Colonic mucosa (tissue), 4 donors: ENCODE results near the gene KIF16B. TPM values are rescaled to one million over a fixed set of nuclear protein-coding genes. Genes with fewer than 3 reads are reported as not detected.

Experiments used
- DNase-seq: peaks from one replicate; pipeline ENCODE4 v3.0.0-alpha.2; 2020
- H3K27ac ChIP-seq: fragments of 200-600 bp; one replicate; pipeline ENCODE4 v1.8.0; 2021
- H3K27me3 ChIP-seq: fragments of 200-600 bp; one replicate; pipeline ENCODE4 v1.8.0; 2021
- H3K36me3 ChIP-seq: fragments of 200-600 bp; one replicate; pipeline ENCODE4 v1.8.0; 2021
- H3K4me1 ChIP-seq: fragments of 200-600 bp; one replicate; pipeline ENCODE4 v1.8.0; 2021; ENCODE audit warnings: mild to moderate bottlenecking
- H3K4me3 ChIP-seq: fragments of 200-600 bp; one replicate; pipeline ENCODE4 v1.8.0; 2021
- H3K9ac ChIP-seq, 2 donors: one replicate each; pipeline ENCODE4 v1.7.0; 2013; ENCODE audit warnings: control low read depth in 2 of 2, low read depth in 2 of 2, low read length in 2 of 2
- H3K9me3 ChIP-seq: fragments of 200-600 bp; one replicate; pipeline ENCODE4 v1.8.0; 2021
- CTCF ChIP-seq: fragments of 200-600 bp; IDR thresholded peaks from one replicate; pipeline ENCODE4 v1.8.0; 2022; ENCODE audit warnings: antibody characterized with exemption, mild to moderate bottlenecking
- intact Hi-C: fragments of 100-400 bp; cut with DNase I; formaldehyde crosslinking; loops from one replicate; pipeline ENCODE4 v1.14.1; 2022
- total RNA-seq, 2 donors: library from RNA; stranded (reverse); fragmentation: NEBNext Ultra II Directional in 1 of 2; extraction: Animal tissue kit (Norgen Biotek cat#: 25700) in 1 of 2; gene quantifications; one replicate each; pipeline ENCODE4 v1.2.1, GENCODE V29; 2021
- donor health status: healthy.
- donor health status: DM: no; HTN: no; CAD: no.
- donor health status: DM: no; HTN: no; CAD: no.

Gene KIF16B
- total RNA-seq, 2 donors from 2014 or later: 41.6 to 68.7 TPM

- H3K4me3 ChIP-seq: no peak overlapping the region
- no peaks in the 10 kb centered on the region for H3K9me3 ChIP-seq
- H3K9ac ChIP-seq: no peak overlapping the region
- intact Hi-C loops: no loop called here
- H3K4me1 ChIP-seq: no peaks in the 10 kb centered on the region
- no peak for TF ChIP-seq CTCF
- no peak for DNase-seq
- H3K27ac ChIP-seq: no peak overlapping the region
- H3K27me3 ChIP-seq: no peaks in the 10 kb centered on the region
- no peaks in the 10 kb centered on the region for H3K36me3 ChIP-seq
Observed at GRCh38 chr20:16290358-16290757, 282.9 kb downstream of the KIF16B start.

GRCh38 chr20:16287776-16288175, 285.5 kb downstream of the KIF16B start:
- H3K27ac ChIP-seq: no peak overlapping the region
- H3K9ac ChIP-seq: no peak overlapping the region
- intact Hi-C loops: no loop called here
- no peaks in the 10 kb centered on the region for H3K27me3 ChIP-seq
- H3K4me3 ChIP-seq: no peak overlapping the region
- no peak for TF ChIP-seq CTCF
- H3K9me3 ChIP-seq: no peaks in the 10 kb centered on the region
- H3K4me1 ChIP-seq: no peaks in the 10 kb centered on the region
- no peak for DNase-seq
- H3K36me3 ChIP-seq: no peaks in the 10 kb centered on the region

GRCh38 chr20:16286601-16287000, 286.6 kb downstream of the KIF16B start:
- Histone ChIP-seq H3K36me3 (no peaks in the 10 kb centered on the region), H3K4me1 (no peaks in the 10 kb centered on the region), H3K27me3 (no peaks in the 10 kb centered on the region), H3K9me3 (no peaks in the 10 kb centered on the region), H3K27ac (no peak overlapping the region), H3K4me3 (no peak overlapping the region), H3K9ac (no peak overlapping the region)
- intact Hi-C loops: no loop called here
- TF ChIP-seq CTCF: no peak
- DNase-seq: no peak

- Histone ChIP-seq H3K27me3 (no peaks in the 10 kb centered on the region), H3K9me3 (no peaks in the 10 kb centered on the region), H3K4me3 (no peak overlapping the region), H3K36me3 (no peaks in the 10 kb centered on the region), H3K4me1 (no peaks in the 10 kb centered on the region), H3K27ac (no peak overlapping the region), H3K9ac (no peak overlapping the region)
- intact Hi-C loops: no loop called here
- no peak for TF ChIP-seq CTCF
- DNase-seq: no peak
Observed at GRCh38 chr20:16284385-16285100, 288.7 kb downstream of the KIF16B start.

- Histone ChIP-seq H3K27ac (no peak overlapping the region), H3K4me3 (no peak overlapping the region), H3K27me3 (no peaks in the 10 kb centered on the region), H3K9ac (no peak overlapping the region), H3K4me1 (no peaks in the 10 kb centered on the region), H3K9me3 (no peaks in the 10 kb centered on the region), H3K36me3 (no peaks in the 10 kb centered on the region)
- intact Hi-C loops: no loop called here
- TF ChIP-seq CTCF: no peak
- no peak for DNase-seq
Observed at GRCh38 chr20:16283978-16284377, 289.3 kb downstream of the KIF16B start.
